ENCODE results near the gene MINDY4.

- TF ChIP-seq CTCF (IDR thresholded peaks at IDR 0.05) (no peak), POLR2AphosphoS5 (IDR thresholded peaks at IDR 0.05) (no peak)
Measured at GRCh38 chr7:30829471-30829870, 58.3 kb downstream of the MINDY4 start.
